ENCODE results near the gene SSMEM1. TPM values are rescaled to one million over a fixed set of nuclear protein-coding genes. Genes with fewer than 3 reads are reported as not detected.

The SSMEM1 gene
- total RNA-seq, 1 experiment from 2014 or later, result not detected

Other genes with a start within 250 kb of the SSMEM1 start
- gene ZC3HC1, start 156.5 kb upstream of the SSMEM1 start, total RNA-seq (2014; rRNA removed; shearing (Covaris generic); ENCODE audit: low replicate concordance), result 18.8 and 25.9 TPM in 2 replicates
- 8.8 and 11.6 TPM in 2 replicates for gene KLHDC10, start 137.3 kb upstream of the SSMEM1 start, total RNA-seq (2014; rRNA removed; shearing (Covaris generic); ENCODE audit: low replicate concordance)
- gene TMEM209, start 2.5 kb upstream of the SSMEM1 start, total RNA-seq (2014; rRNA removed; shearing (Covaris generic); ENCODE audit: low replicate concordance), result 5.1 and 6.6 TPM in 2 replicates
- gene CPA2, start 59.0 kb downstream of the SSMEM1 start, total RNA-seq (2014; rRNA removed; shearing (Covaris generic); ENCODE audit: low replicate concordance), result 1.0 and 1.6 TPM in 2 replicates
- gene CPA4, start 85.3 kb downstream of the SSMEM1 start, total RNA-seq (2014; rRNA removed; shearing (Covaris generic); ENCODE audit: low replicate concordance), result 238 and 337 TPM in 2 replicates
- 0.13 TPM in 1 of 2 replicates, not detected in the other for gene CPA5, start 137.0 kb downstream of the SSMEM1 start, total RNA-seq (2014; rRNA removed; shearing (Covaris generic); ENCODE audit: low replicate concordance)
- gene CPA1, start 172.6 kb downstream of the SSMEM1 start, total RNA-seq (2014; rRNA removed; shearing (Covaris generic); ENCODE audit: low replicate concordance), result not detected in 2 replicates
- gene CEP41, start 233.2 kb downstream of the SSMEM1 start, total RNA-seq (2014; rRNA removed; shearing (Covaris generic); ENCODE audit: low replicate concordance), result 13.1 and 20.4 TPM in 2 replicates

All from MG63 (cell line).